Stimulated activated CD4-positive, alpha-beta T cell treated with anti-CD3 and anti-CD28 coated beads, Interleukin-2, amount 100 ng/mL, for 4 hours (primary cell): ENCODE results near the gene PRKN.
"Not testable (repeated sequence)": the region's sequence is repeated elsewhere in the genome, so short reads cannot be mapped to it uniquely, and the experiment has no call there.

Source experiments
- DNase-seq: peaks from one replicate; pipeline ENCODE4 v3.0.0-alpha.2; 2020; ENCODE audit warnings: low read depth

Gene PRKN

GRCh38 chr6:161347988-161348627, 1379.5 kb downstream of the PRKN start:
- no peak for DNase-seq

- no peak for DNase-seq
These were observed 1380.4 kb downstream of the PRKN start for GRCh38 chr6:161347125-161347524.

GRCh38 chr6:161346717-161347116, 1380.8 kb downstream of the PRKN start:
- DNase-seq = no peak

GRCh38 chr6:161344626-161345025, 1382.9 kb downstream of the PRKN start:
- no peak for DNase-seq

- DNase-seq = no peak
These were observed 1385.5 kb downstream of the PRKN start for GRCh38 chr6:161342039-161342438.

- no peak for DNase-seq
These were observed 1385.9 kb downstream of the PRKN start for GRCh38 chr6:161341638-161342037.

- no peak for DNase-seq
These were observed 1389.6 kb downstream of the PRKN start for GRCh38 chr6:161338015-161338414.

- DNase-seq = no peak
These were observed 1391.1 kb downstream of the PRKN start for GRCh38 chr6:161336479-161336878.

- no peak for DNase-seq
These were observed 1394.2 kb downstream of the PRKN start for GRCh38 chr6:161333410-161333809.

- DNase-seq = not testable (repeated sequence)
These were observed 1396.0 kb downstream of the PRKN start for GRCh38 chr6:161331402-161332081.

- DNase-seq = no peak
These were observed 1400.1 kb downstream of the PRKN start for GRCh38 chr6:161327360-161327953.

- DNase-seq = no peak
These were observed 1408.3 kb downstream of the PRKN start for GRCh38 chr6:161319231-161319630.

GRCh38 chr6:161318456-161318855, 1409.1 kb downstream of the PRKN start:
- no peak for DNase-seq

GRCh38 chr6:161316531-161316930, 1411.0 kb downstream of the PRKN start:
- DNase-seq = no peak

- DNase-seq = not testable (repeated sequence)
These were observed 1412.2 kb downstream of the PRKN start for GRCh38 chr6:161315246-161315917.

- not testable (repeated sequence) for DNase-seq
These were observed 1412.9 kb downstream of the PRKN start for GRCh38 chr6:161314541-161315245.

GRCh38 chr6:161313940-161314509, 1413.5 kb downstream of the PRKN start:
- no peak for DNase-seq

GRCh38 chr6:161313475-161313874, 1414.1 kb downstream of the PRKN start:
- DNase-seq = not testable (repeated sequence)

GRCh38 chr6:161309774-161310173, 1417.8 kb downstream of the PRKN start:
- not testable (repeated sequence) for DNase-seq

- DNase-seq = no peak
These were observed 1419.4 kb downstream of the PRKN start for GRCh38 chr6:161308075-161308655.

- DNase-seq = no peak
These were observed 1421.7 kb downstream of the PRKN start for GRCh38 chr6:161305860-161306259.
